ENCODE data around the gene R3HDM2. TPM values are rescaled to one million over a fixed set of nuclear protein-coding genes. Genes with fewer than 3 reads are reported as not detected.
A peak's percentile ranks its signal among the peaks of the same experiment; 100 is the strongest.
"Not testable (repeated sequence)": the region's sequence is repeated elsewhere in the genome, so short reads cannot be mapped to it uniquely, and the experiment has no call there.

R3HDM2 gene
- total RNA-seq, 4 donors from 2014 or later: 31.0 to 51.9 (median 41.6) TPM

- Histone ChIP-seq H3K4me3 (no peak overlapping the region), H3K36me3 (no peaks in the 10 kb centered on the region), H3K27me3 (no peaks in the 10 kb centered on the region), H3K9me3 (no peaks in the 10 kb centered on the region), H3K27ac (peak overlapping the region in 2 of 4 donors; percentile 10 to 26), H3K4me1 (peaks cover 0 to 33% (median 17%) of the 10 kb centered on the region in 4 donors)
- TF ChIP-seq EP300 (IDR thresholded peaks at IDR 0.05) (peak in 1 of 2 donors; percentile 39), POLR2A (IDR thresholded peaks at IDR 0.05) (no peak)
- 10 to 14% methylated on average over 3 of the region's 3 CpGs for WGBS, 2 donors
- peak in 1 of 2 donors; percentile 55 for DNase-seq (ENCODE audit: low spot score in 2 of 2)
These were observed 90.7 kb downstream of the R3HDM2 start for GRCh38 chr12:57340104-57340503.

- not testable (repeated sequence) for H3K9me3 ChIP-seq; DNase-seq (ENCODE audit: low spot score in 2 of 2); H3K4me3 ChIP-seq; H3K27ac ChIP-seq; H3K27me3 ChIP-seq; H3K36me3 ChIP-seq
- 96 to 99% methylated on average over 4 of the region's 4 CpGs for WGBS, 2 donors
- H3K4me1 ChIP-seq: peaks cover 0 to 17% (median 9%) of the 10 kb centered on the region in 4 donors
These were observed 94.5 kb downstream of the R3HDM2 start for GRCh38 chr12:57336299-57336698.

- Histone ChIP-seq H3K4me3 (no peak overlapping the region), H3K4me1 (no peaks in the 10 kb centered on the region), H3K36me3 (peaks cover 0 to 27% (median 0%) of the 10 kb centered on the region in 3 donors), H3K27ac (no peak overlapping the region), H3K9me3 (no peaks in the 10 kb centered on the region), H3K27me3 (no peaks in the 10 kb centered on the region)
- WGBS, 2 donors: 96 to 97% methylated on average over 1 of the region's 1 CpG
- no peak for DNase-seq (ENCODE audit: low spot score in 2 of 2)
- no peak for TF ChIP-seq POLR2A (IDR thresholded peaks at IDR 0.05)
- no peak for TF ChIP-seq CTCF (IDR thresholded peaks at IDR 0.05)
- no peak for TF ChIP-seq EP300 (IDR thresholded peaks at IDR 0.05)
These were observed 96.6 kb downstream of the R3HDM2 start for GRCh38 chr12:57334219-57334618.

GRCh38 chr12:57332646-57333312 lies 98.1 kb downstream of the R3HDM2 start:
- no peak for DNase-seq (ENCODE audit: low spot score in 2 of 2)
- Histone ChIP-seq H3K4me1 (no peaks in the 10 kb centered on the region), H3K36me3 (peaks cover 0 to 33% (median 0%) of the 10 kb centered on the region in 3 donors), H3K27ac (no peak overlapping the region), H3K9me3 (no peaks in the 10 kb centered on the region), H3K27me3 (no peaks in the 10 kb centered on the region), H3K4me3 (no peak overlapping the region)
- TF ChIP-seq CTCF (IDR thresholded peaks at IDR 0.05) (no peak), POLR2A (IDR thresholded peaks at IDR 0.05) (no peak), EP300 (IDR thresholded peaks at IDR 0.05) (no peak)
- WGBS, 2 donors: 71 to 76% methylated on average over 3 of the region's 3 CpGs

GRCh38 chr12:57330992-57331391 lies 99.9 kb downstream of the R3HDM2 start:
- Histone ChIP-seq H3K27me3 (no peaks in the 10 kb centered on the region), H3K36me3 (peaks cover 0 to 51% (median 0%) of the 10 kb centered on the region in 3 donors), H3K27ac (no peak overlapping the region), H3K4me3 (no peak overlapping the region), H3K9me3 (no peaks in the 10 kb centered on the region), H3K4me1 (no peaks in the 10 kb centered on the region)
- TF ChIP-seq EP300 (IDR thresholded peaks at IDR 0.05) (no peak), CTCF (IDR thresholded peaks at IDR 0.05) (no peak), POLR2A (IDR thresholded peaks at IDR 0.05) (no peak)
- DNase-seq (ENCODE audit: low spot score in 2 of 2): no peak
- WGBS, 2 donors: 92 to 95% methylated on average over 5 of the region's 5 CpGs

GRCh38 chr12:57329219-57329618 lies 101.6 kb downstream of the R3HDM2 start:
- no peaks in the 10 kb centered on the region for H3K4me1 ChIP-seq
- no peaks in the 10 kb centered on the region for H3K27me3 ChIP-seq
- TF ChIP-seq CTCF (IDR thresholded peaks at IDR 0.05) (no peak), POLR2A (IDR thresholded peaks at IDR 0.05) (no peak), EP300 (IDR thresholded peaks at IDR 0.05) (no peak)
- H3K4me3 ChIP-seq: no peak overlapping the region
- no peak overlapping the region for H3K27ac ChIP-seq
- H3K9me3 ChIP-seq: no peaks in the 10 kb centered on the region
- 94% methylated on average over 4 of the region's 4 CpGs for WGBS, 2 donors
- DNase-seq (ENCODE audit: low spot score in 2 of 2): no peak
- H3K36me3 ChIP-seq: peaks cover 0 to 52% (median 0%) of the 10 kb centered on the region in 3 donors
